Thymus (tissue), 11 donors: Measurements from ENCODE around the gene CWF19L1. TPM values are rescaled to one million over a fixed set of nuclear protein-coding genes. Genes with fewer than 3 reads are reported as not detected.
"Not testable (repeated sequence)": the region's sequence is repeated elsewhere in the genome, so short reads cannot be mapped to it uniquely, and the experiment has no call there.

ENCODE experiments used
- DNase-seq, 9 donors: peaks; one replicate each; pipeline ENCODE4 v3.0.0-alpha.2; 2013; ENCODE audit warnings: low spot score in 9 of 9, low read depth in 6 of 9, missing footprints in 1 of 9
- H3K27ac ChIP-seq, 2 donors: one replicate each; pipeline ENCODE4 v1.5.1; 2013; ENCODE audit warnings: control low read depth in 1 of 2, low read depth in 1 of 2, low read length in 1 of 2, mild to moderate bottlenecking in 1 of 2, moderate library complexity in 1 of 2
- H3K27me3 ChIP-seq, 2 donors: one replicate each; pipeline ENCODE4 v1.5.1; 2013; ENCODE audit warnings: low read length in 1 of 2; ENCODE audit not compliant: control insufficient read depth in 2 of 2, insufficient read depth in 1 of 2
- H3K36me3 ChIP-seq, 2 donors: one replicate each; pipeline ENCODE4 v1.5.1; 2013; ENCODE audit warnings: low read length in 1 of 2, mild to moderate bottlenecking in 1 of 2, moderate library complexity in 1 of 2; ENCODE audit not compliant: control insufficient read depth in 2 of 2, insufficient read depth in 2 of 2
- H3K4me1 ChIP-seq, 2 donors: one replicate each; pipeline ENCODE4 v1.5.1; 2013; ENCODE audit warnings: low read length in 2 of 2; ENCODE audit not compliant: control insufficient read depth in 2 of 2, insufficient read depth in 2 of 2
- H3K4me3 ChIP-seq, 2 donors: one replicate each; pipeline ENCODE4 v1.5.1; 2013; ENCODE audit warnings: low read length in 2 of 2, control low read depth in 1 of 2, mild to moderate bottlenecking in 1 of 2
- H3K9me3 ChIP-seq, 2 donors: one replicate each; pipeline ENCODE4 v1.5.1; 2013; ENCODE audit warnings: low read length in 1 of 2, mild to moderate bottlenecking in 1 of 2; ENCODE audit not compliant: control insufficient read depth in 2 of 2, insufficient read depth in 1 of 2
- WGBS: extraction: QIAGEN DNeasy Blood & Tissue Kit; methylation state at CpG from one replicate; pipeline ENCODE4 v1.1.7; 2013; 5-methylcytosine and 5-hydroxymethylcytosine counted together
- polyA plus RNA-seq: library from polyadenylated mRNA; stranded (reverse); fragments of 200-250 nt; gene quantifications from one replicate; pipeline ENCODE4 v1.2.3, GENCODE V29; 2013
- total RNA-seq: library from RNA; stranded (reverse); fragments of 120-200 nt; gene quantifications from one replicate; pipeline ENCODE4 v1.2.4, GENCODE V29; 2013
- donor health status: healthy.

Gene CWF19L1
- total and polyA plus RNA-seq, 2 donors = 44.1 to 47.5 TPM

- H3K4me3 ChIP-seq = no peak overlapping the region
- H3K4me1 ChIP-seq = peaks cover 7 to 14% of the 10 kb centered on the region in 2 donors
- no peak overlapping the region for H3K27ac ChIP-seq
- DNase-seq = no peak
- peaks cover 0 to 1% of the 10 kb centered on the region in 2 donors for H3K9me3 ChIP-seq
- H3K27me3 ChIP-seq = no peaks in the 10 kb centered on the region
- H3K36me3 ChIP-seq = peaks cover 11 to 25% of the 10 kb centered on the region in 2 donors
- WGBS = 97% methylated on average over 3 of the region's 3 CpGs
Observed at GRCh38 chr10:100282907-100283306, 15.5 kb upstream of the CWF19L1 start.

- 89% methylated on average over 21 of the region's 31 CpGs for WGBS
- H3K9me3 ChIP-seq, H3K4me1 ChIP-seq, H3K27ac ChIP-seq, H3K27me3 ChIP-seq, H3K4me3 ChIP-seq, DNase-seq: not testable (repeated sequence)
- H3K36me3 ChIP-seq = peaks cover 15 to 25% of the 10 kb centered on the region in 2 donors
Observed at GRCh38 chr10:100276971-100277370, 9.5 kb upstream of the CWF19L1 start.

GRCh38 chr10:100265821-100266485, 1.5 kb downstream of the CWF19L1 start:
- DNase-seq = no peak
- Histone ChIP-seq H3K4me1 (peaks cover 12 to 13% of the 10 kb centered on the region in 2 donors), H3K27ac (no peak overlapping the region), H3K36me3 (peaks cover 3 to 7% of the 10 kb centered on the region in 2 donors), H3K9me3 (no peaks in the 10 kb centered on the region), H3K4me3 (peak overlapping the region in 1 of 2 donors; percentile 100), H3K27me3 (no peaks in the 10 kb centered on the region)
- 97% methylated on average over 15 of the region's 15 CpGs for WGBS

- no peaks in the 10 kb centered on the region for H3K27me3 ChIP-seq
- H3K4me3 ChIP-seq = no peak overlapping the region
- H3K36me3 ChIP-seq = peaks cover 49 to 70% of the 10 kb centered on the region in 2 donors
- no peak for DNase-seq
- H3K4me1 ChIP-seq = no peaks in the 10 kb centered on the region
- WGBS = 99% methylated on average over 3 of the region's 3 CpGs
- H3K9me3 ChIP-seq = no peaks in the 10 kb centered on the region
- no peak overlapping the region for H3K27ac ChIP-seq
Observed at GRCh38 chr10:100254191-100254590, 13.2 kb downstream of the CWF19L1 start.

GRCh38 chr10:100253041-100253440, 14.4 kb downstream of the CWF19L1 start:
- Histone ChIP-seq H3K36me3 (peaks cover 54 to 73% of the 10 kb centered on the region in 2 donors), H3K27ac (no peak overlapping the region)

GRCh38 chr10:100248820-100249219, 18.6 kb downstream of the CWF19L1 start:
- Histone ChIP-seq H3K9me3 (no peaks in the 10 kb centered on the region), H3K27ac (no peak overlapping the region), H3K4me3 (no peak overlapping the region), H3K36me3 (peaks cover 43 to 72% of the 10 kb centered on the region in 2 donors), H3K27me3 (no peaks in the 10 kb centered on the region), H3K4me1 (no peaks in the 10 kb centered on the region)
- WGBS = 96% methylated on average over 7 of the region's 7 CpGs
- no peak for DNase-seq

More at GRCh38 chr10:100253041-100253440, 14.4 kb downstream of the CWF19L1 start:
- Histone ChIP-seq H3K4me3 (no peak overlapping the region), H3K4me1 (no peaks in the 10 kb centered on the region), H3K27me3 (no peaks in the 10 kb centered on the region), H3K9me3 (no peaks in the 10 kb centered on the region)
- WGBS = 98% methylated on average over 5 of the region's 5 CpGs
- no peak for DNase-seq

- Histone ChIP-seq H3K27me3 (no peaks in the 10 kb centered on the region), H3K4me1 (no peaks in the 10 kb centered on the region), H3K4me3 (no peak overlapping the region), H3K9me3 (no peaks in the 10 kb centered on the region), H3K27ac (no peak overlapping the region), H3K36me3 (peaks cover 48 to 76% of the 10 kb centered on the region in 2 donors)
- DNase-seq = no peak
- WGBS = 99% methylated on average over 5 of the region's 5 CpGs
Observed at GRCh38 chr10:100245484-100246220, 21.8 kb downstream of the CWF19L1 start.

GRCh38 chr10:100239851-100240250, 27.6 kb downstream of the CWF19L1 start:
- Histone ChIP-seq H3K9me3 (no peaks in the 10 kb centered on the region), H3K36me3 (peaks cover 63 to 73% of the 10 kb centered on the region in 2 donors), H3K27ac (no peak overlapping the region), H3K4me1 (no peaks in the 10 kb centered on the region), H3K4me3 (no peak overlapping the region), H3K27me3 (no peaks in the 10 kb centered on the region)
- no peak for DNase-seq
- WGBS = 98% methylated on average over 3 of the region's 3 CpGs

- WGBS = 95% methylated on average over 7 of the region's 7 CpGs
- no peak for DNase-seq
- peaks cover 59 to 76% of the 10 kb centered on the region in 2 donors for H3K36me3 ChIP-seq
Observed at GRCh38 chr10:100238429-100238828, 29.0 kb downstream of the CWF19L1 start.

More at GRCh38 chr10:100238429-100238828, 29.0 kb downstream of the CWF19L1 start:
- no peaks in the 10 kb centered on the region for H3K27me3 ChIP-seq
- H3K9me3 ChIP-seq = no peaks in the 10 kb centered on the region
- no peak overlapping the region for H3K4me3 ChIP-seq
- no peaks in the 10 kb centered on the region for H3K4me1 ChIP-seq
- no peak overlapping the region for H3K27ac ChIP-seq
